Neural cell (in vitro differentiated cells): Measurements from ENCODE around the gene GABRA4. TPM values are rescaled to one million over a fixed set of nuclear protein-coding genes. Genes with fewer than 3 reads are reported as not detected.

Experiments
- H2AFZ ChIP-seq: fragments of 200-600, 300-800 bp; sonication (generic), shearing (Covaris generic); 2 replicates; pipeline ENCODE4 v1.6.0; 2014; ENCODE audit warnings: low read depth, mild to moderate bottlenecking, antibody characterized with exemption, low read length, moderate library complexity
- H3F3A ChIP-seq: fragments of 200-600 bp; shearing (Covaris generic); 2 replicates; pipeline ENCODE4 v1.6.1; 2016; ENCODE audit warnings: mild to moderate bottlenecking, moderate library complexity, mixed read lengths, antibody characterized with exemption, low read length; ENCODE audit not compliant: insufficient read depth, poor library complexity, severe bottlenecking
- H3K27ac ChIP-seq: fragments of 200-600, 300-800 bp; sonication (generic), shearing (Covaris generic); 2 replicates; pipeline ENCODE4 v1.5.1; 2014; ENCODE audit warnings: mild to moderate bottlenecking, low read length, moderate library complexity
- H3K27me3 ChIP-seq: fragments of 300-800, 200-600 bp; sonication (generic), shearing (Covaris generic); 2 replicates; pipeline ENCODE4 v1.6.0; 2014; ENCODE audit warnings: mild to moderate bottlenecking, low read depth, low read length, moderate library complexity; ENCODE audit not compliant: insufficient read depth
- H3K36me3 ChIP-seq: fragments of 300-800, 200-600 bp; sonication (generic), shearing (Covaris generic); 2 replicates; pipeline ENCODE4 v1.5.1; 2014; ENCODE audit warnings: mild to moderate bottlenecking, antibody characterized with exemption, low read length, moderate library complexity; ENCODE audit not compliant: insufficient read depth
- H3K4me2 ChIP-seq: fragments of 300-800, 200-600 bp; sonication (generic), shearing (Covaris generic); 2 replicates; pipeline ENCODE4 v1.6.0; 2014; ENCODE audit warnings: mild to moderate bottlenecking, low read length
- H3K4me3 ChIP-seq: fragments of 300-800, 200-600 bp; sonication (generic), shearing (Covaris generic); 2 replicates; pipeline ENCODE4 v1.5.1; 2014; ENCODE audit warnings: mild to moderate bottlenecking, low read length, moderate library complexity
- H3K79me2 ChIP-seq: fragments of 200-600 bp; shearing (Covaris generic); replicated peaks from 2 replicates; pipeline ENCODE4 v1.6.0; 2014; ENCODE audit warnings: mild to moderate bottlenecking, low read length, moderate library complexity; ENCODE audit not compliant: insufficient read depth
- H3K9ac ChIP-seq: fragments of 300-800, 200-600 bp; sonication (generic), shearing (Covaris generic); 2 replicates; pipeline ENCODE4 v1.6.1; 2016; ENCODE audit warnings: mild to moderate bottlenecking, low read length, mixed read lengths
- H3K9me2 ChIP-seq: fragments of 200-600 bp; shearing (Covaris generic); 2 replicates; pipeline ENCODE4 v1.6.1; 2016; ENCODE audit warnings: mild to moderate bottlenecking, low read length, mixed read lengths; ENCODE audit not compliant: insufficient read depth
- H3K9me3 ChIP-seq: fragments of 200-600, 300-800 bp; sonication (generic), shearing (Covaris generic); 2 replicates; pipeline ENCODE4 v1.6.1; 2016; ENCODE audit warnings: mild to moderate bottlenecking, mixed run types, low read length, moderate library complexity, mixed read lengths
- H4K20me1 ChIP-seq: fragments of 200-600 bp; shearing (Covaris generic); 2 replicates; pipeline ENCODE4 v1.6.1; 2016; ENCODE audit warnings: mild to moderate bottlenecking, mixed run types; ENCODE audit not compliant: insufficient read depth
- EP300 ChIP-seq: fragments of 450-650 bp; conservative IDR thresholded peaks from 2 replicates; pipeline ENCODE4 v1.6.1; 2014; ENCODE audit warnings: antibody characterized with exemption, mild to moderate bottlenecking, moderate library complexity; ENCODE audit not compliant: poor library complexity, severe bottlenecking
- EZH2 ChIP-seq: fragments of 200-600, 300-800 bp; shearing (Covaris generic), sonication (generic); IDR thresholded peaks from 2 replicates; pipeline ENCODE4 v1.6.1; 2014; ENCODE audit warnings: antibody characterized with exemption, low read length, borderline replicate concordance, mild to moderate bottlenecking; ENCODE audit not compliant: insufficient read depth, poor library complexity, severe bottlenecking
- MXI1 ChIP-seq: fragments of 450-650 bp; conservative IDR thresholded peaks from 2 replicates; pipeline ENCODE4 v1.6.1; 2014; ENCODE audit warnings: antibody characterized with exemption, mild to moderate bottlenecking; ENCODE audit not compliant: poor library complexity, severe bottlenecking
- POLR2AphosphoS5 ChIP-seq: IDR thresholded peaks from 2 replicates; pipeline ENCODE4 v1.6.1; 2012
- RAD21 ChIP-seq: fragments of 450-650 bp; conservative IDR thresholded peaks from 2 replicates; pipeline ENCODE4 v1.6.1; 2014; ENCODE audit warnings: antibody characterized with exemption, mild to moderate bottlenecking, moderate library complexity
- SMC3 ChIP-seq: fragments of 450-650 bp; conservative IDR thresholded peaks from 2 replicates; pipeline ENCODE4 v1.6.1; 2014; ENCODE audit warnings: antibody characterized with exemption, mild to moderate bottlenecking, moderate library complexity; ENCODE audit not compliant: poor library complexity
- TAF1 ChIP-seq: IDR thresholded peaks from 2 replicates; pipeline ENCODE4 v1.6.1; 2012; ENCODE audit warnings: low read depth
- polyA plus RNA-seq: library from polyadenylated mRNA; depleted of rRNA; stranded (reverse); fragments of >200 nt; gene quantifications from 2 replicates; pipeline ENCODE4 v1.2.3, GENCODE V29; 2014
- TF ChIP-seq, protein P1 (sequence below): IDR thresholded peaks from 2 replicates; pipeline ENCODE4 v1.6.1; 2012; ENCODE audit warnings: borderline replicate concordance
- TF ChIP-seq, protein P2 (sequence below): fragments of 450-650 bp; IDR thresholded peaks from 2 replicates; pipeline ENCODE4 v1.5.1; 2014; ENCODE audit warnings: antibody characterized with exemption, mild to moderate bottlenecking, moderate library complexity; ENCODE audit not compliant: poor library complexity, severe bottlenecking

Gene GABRA4
- polyA plus RNA-seq, 1 donor from 2014 or later = 0.33 TPM

DNA sequence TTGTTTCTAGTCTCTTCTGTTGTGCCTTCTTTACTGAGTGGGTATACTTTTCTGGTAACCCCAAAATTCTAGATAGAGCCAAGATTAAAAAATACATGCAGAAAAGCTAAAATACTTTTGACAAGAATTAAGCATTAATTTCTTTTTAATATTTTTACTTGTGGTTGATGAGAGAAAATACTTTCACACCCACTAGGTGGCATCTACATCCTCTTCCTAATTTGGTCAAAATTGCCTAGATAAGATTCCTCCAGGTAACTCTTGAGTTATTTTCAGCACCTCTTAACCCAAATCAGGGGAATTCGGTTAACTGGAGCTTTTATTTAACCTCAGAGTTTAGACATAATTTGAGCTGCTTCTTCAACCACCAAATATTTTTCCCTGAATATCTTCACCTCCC is 55.9 kb downstream of the GABRA4 start:
- Histone ChIP-seq H4K20me1 (no peaks in the 10 kb centered on the region), H3K9me3 (no peaks in the 10 kb centered on the region), H3K79me2 (no peaks in the 10 kb centered on the region), H3F3A (no peaks in the 10 kb centered on the region), H3K27ac (no peak overlapping the region), H3K27me3 (no peaks in the 10 kb centered on the region), H3K4me3 (no peak overlapping the region), H3K4me2 (no peak overlapping the region), H3K9ac (no peak overlapping the region), H3K9me2 (no peaks in the 10 kb centered on the region), H3K36me3 (no peaks in the 10 kb centered on the region), H2AFZ (no peak overlapping the region)
- TF ChIP-seq TAF1 (no peak), EZH2 (no peak), SMC3 (no peak), RAD21 (no peak), MXI1 (no peak), EP300 (no peak), POLR2AphosphoS5 (no peak)
- TF ChIP-seq, protein P1, sequence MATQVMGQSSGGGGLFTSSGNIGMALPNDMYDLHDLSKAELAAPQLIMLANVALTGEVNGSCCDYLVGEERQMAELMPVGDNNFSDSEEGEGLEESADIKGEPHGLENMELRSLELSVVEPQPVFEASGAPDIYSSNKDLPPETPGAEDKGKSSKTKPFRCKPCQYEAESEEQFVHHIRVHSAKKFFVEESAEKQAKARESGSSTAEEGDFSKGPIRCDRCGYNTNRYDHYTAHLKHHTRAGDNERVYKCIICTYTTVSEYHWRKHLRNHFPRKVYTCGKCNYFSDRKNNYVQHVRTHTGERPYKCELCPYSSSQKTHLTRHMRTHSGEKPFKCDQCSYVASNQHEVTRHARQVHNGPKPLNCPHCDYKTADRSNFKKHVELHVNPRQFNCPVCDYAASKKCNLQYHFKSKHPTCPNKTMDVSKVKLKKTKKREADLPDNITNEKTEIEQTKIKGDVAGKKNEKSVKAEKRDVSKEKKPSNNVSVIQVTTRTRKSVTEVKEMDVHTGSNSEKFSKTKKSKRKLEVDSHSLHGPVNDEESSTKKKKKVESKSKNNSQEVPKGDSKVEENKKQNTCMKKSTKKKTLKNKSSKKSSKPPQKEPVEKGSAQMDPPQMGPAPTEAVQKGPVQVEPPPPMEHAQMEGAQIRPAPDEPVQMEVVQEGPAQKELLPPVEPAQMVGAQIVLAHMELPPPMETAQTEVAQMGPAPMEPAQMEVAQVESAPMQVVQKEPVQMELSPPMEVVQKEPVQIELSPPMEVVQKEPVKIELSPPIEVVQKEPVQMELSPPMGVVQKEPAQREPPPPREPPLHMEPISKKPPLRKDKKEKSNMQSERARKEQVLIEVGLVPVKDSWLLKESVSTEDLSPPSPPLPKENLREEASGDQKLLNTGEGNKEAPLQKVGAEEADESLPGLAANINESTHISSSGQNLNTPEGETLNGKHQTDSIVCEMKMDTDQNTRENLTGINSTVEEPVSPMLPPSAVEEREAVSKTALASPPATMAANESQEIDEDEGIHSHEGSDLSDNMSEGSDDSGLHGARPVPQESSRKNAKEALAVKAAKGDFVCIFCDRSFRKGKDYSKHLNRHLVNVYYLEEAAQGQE = no peak
- TF ChIP-seq, protein P2, sequence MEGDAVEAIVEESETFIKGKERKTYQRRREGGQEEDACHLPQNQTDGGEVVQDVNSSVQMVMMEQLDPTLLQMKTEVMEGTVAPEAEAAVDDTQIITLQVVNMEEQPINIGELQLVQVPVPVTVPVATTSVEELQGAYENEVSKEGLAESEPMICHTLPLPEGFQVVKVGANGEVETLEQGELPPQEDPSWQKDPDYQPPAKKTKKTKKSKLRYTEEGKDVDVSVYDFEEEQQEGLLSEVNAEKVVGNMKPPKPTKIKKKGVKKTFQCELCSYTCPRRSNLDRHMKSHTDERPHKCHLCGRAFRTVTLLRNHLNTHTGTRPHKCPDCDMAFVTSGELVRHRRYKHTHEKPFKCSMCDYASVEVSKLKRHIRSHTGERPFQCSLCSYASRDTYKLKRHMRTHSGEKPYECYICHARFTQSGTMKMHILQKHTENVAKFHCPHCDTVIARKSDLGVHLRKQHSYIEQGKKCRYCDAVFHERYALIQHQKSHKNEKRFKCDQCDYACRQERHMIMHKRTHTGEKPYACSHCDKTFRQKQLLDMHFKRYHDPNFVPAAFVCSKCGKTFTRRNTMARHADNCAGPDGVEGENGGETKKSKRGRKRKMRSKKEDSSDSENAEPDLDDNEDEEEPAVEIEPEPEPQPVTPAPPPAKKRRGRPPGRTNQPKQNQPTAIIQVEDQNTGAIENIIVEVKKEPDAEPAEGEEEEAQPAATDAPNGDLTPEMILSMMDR = no peak

- Histone ChIP-seq H3K9me2 (no peaks in the 10 kb centered on the region), H3F3A (no peaks in the 10 kb centered on the region), H3K9ac (no peak overlapping the region), H3K4me3 (no peak overlapping the region), H4K20me1 (no peaks in the 10 kb centered on the region), H3K27ac (no peak overlapping the region), H3K9me3 (no peaks in the 10 kb centered on the region), H3K4me2 (no peak overlapping the region), H3K79me2 (no peaks in the 10 kb centered on the region), H3K27me3 (no peaks in the 10 kb centered on the region), H2AFZ (no peak overlapping the region), H3K36me3 (no peaks in the 10 kb centered on the region)
- TF ChIP-seq, protein P1 = no peak
- TF ChIP-seq EZH2 (no peak), POLR2AphosphoS5 (no peak), RAD21 (no peak), EP300 (no peak), TAF1 (no peak), SMC3 (no peak), MXI1 (no peak)
- TF ChIP-seq, protein P2 = no peak
These were observed 58.7 kb downstream of the GABRA4 start for GRCh38 chr4:46934726-46935125.
